ENCODE data around the gene SRMS.
A peak's percentile ranks its signal among the peaks of the same experiment; 100 is the strongest.

Gene SRMS

GRCh38 chr20:63538204-63539091, 9.1 kb downstream of the SRMS start:
- no peak for DNase-seq (ENCODE audit: low read depth in 2 of 2)

GRCh38 chr20:63537525-63538203, 9.9 kb downstream of the SRMS start:
- DNase-seq (ENCODE audit: low read depth in 2 of 2): peak; percentile 93 to 96

GRCh38 chr20:63536997-63537524, 10.5 kb downstream of the SRMS start, which contains the start of gene PTK6:
Gene PTK6 (minus strand): TSS chr20:63537376. CDS start chr20:63537314, 62 bp downstream.
- DNase-seq (ENCODE audit: low read depth in 2 of 2): peak in 1 of 2 donors; percentile 25

DNA sequence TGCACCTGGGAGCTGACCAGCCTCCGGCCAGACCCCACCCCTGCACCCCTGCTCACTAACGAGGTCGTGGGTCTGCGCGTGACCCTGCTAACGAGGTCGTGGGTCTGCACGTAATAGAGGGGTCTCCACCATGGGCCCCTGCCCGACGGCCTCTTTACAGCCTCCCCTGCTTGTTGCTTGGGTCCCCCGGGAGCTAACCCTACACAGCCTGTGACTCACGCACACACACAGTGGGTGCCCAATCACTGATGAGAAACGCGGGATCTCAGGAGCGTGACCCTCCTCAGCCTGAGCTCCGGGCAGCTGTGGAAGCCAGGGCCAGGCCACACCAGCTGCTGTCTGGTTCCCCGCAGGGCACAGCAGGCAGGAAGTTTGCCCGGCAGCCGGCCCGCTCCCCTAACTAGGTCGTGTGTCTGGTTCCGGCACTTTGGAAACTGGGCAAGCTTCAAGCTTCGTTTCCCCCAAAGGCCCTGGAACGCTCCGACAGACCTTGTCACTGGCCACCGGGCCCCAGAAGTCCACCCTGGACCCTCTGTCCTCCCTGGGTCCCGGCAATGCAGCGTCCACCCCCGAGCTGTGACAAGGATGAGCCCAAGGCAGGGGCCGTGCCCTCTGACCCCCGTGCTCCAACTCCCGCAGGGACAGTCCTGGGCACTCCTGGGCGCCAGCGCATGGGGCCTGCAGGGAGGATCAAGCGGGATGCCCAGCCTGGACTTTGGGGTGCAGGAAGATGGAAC, 11.1 kb downstream of the SRMS start:
- DNase-seq (ENCODE audit: low read depth in 2 of 2): no peak

DNA sequence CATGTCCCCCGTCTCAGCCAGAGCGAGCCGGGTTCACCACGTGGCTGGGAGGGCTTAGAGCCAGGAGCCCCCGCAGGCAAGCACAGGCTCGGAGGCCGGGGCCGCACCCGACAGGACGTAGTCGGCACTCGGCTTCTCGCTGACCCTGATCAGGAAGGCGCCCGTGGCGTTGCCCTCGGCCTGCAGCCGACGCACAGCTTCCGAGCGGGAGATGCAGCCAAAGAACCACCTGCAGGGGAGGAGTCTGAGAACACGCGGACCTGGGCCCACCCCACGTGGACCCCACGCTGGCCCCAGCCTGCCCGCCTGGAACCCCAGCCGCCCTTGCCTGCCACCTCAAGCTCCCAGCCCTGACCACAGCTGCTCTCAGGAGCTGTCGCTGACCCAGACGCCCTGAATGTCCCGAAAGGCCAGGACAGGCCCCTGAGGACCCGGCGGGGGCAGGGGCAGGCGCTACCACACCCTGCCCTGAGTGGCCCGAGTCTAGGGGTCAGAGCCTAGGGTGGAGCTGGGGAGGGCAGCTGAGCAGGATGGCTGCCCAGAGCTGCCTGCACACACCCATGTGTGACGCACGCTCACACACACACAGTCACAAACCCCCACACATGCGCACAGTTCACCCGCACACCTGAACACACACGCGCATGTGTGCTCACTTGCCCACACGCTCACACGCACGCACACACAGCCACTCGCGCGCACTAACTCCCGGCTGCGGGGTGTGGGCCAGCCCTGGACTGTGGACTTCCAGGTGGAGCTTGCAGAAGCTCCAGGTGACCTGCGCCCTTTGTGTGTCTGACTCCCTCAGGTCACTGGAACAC, 12.5 kb downstream of the SRMS start:
- DNase-seq (ENCODE audit: low read depth in 2 of 2): no peak

DNA sequence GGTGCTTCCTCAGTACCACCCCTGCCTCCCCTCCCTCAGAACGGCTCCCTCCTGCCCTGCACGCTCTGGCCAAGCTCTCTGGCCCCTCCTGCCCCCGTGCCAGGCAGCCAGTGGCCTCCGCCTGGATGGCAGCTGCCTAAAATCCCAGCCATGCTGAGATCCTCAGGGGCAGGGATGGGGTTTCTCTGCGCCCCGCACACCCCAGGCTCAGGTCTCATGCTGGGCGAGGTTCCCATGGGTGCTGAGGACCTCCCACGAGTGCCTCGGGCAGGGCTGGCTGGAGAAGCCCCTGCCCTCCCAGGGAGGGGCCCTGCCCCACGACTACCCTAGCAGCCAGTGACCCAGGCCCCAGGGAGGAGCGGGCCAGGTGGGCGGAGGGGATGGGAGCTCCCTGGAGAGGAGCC, 13.1 kb downstream of the SRMS start:
- DNase-seq (ENCODE audit: low read depth in 2 of 2): no peak

DNA sequence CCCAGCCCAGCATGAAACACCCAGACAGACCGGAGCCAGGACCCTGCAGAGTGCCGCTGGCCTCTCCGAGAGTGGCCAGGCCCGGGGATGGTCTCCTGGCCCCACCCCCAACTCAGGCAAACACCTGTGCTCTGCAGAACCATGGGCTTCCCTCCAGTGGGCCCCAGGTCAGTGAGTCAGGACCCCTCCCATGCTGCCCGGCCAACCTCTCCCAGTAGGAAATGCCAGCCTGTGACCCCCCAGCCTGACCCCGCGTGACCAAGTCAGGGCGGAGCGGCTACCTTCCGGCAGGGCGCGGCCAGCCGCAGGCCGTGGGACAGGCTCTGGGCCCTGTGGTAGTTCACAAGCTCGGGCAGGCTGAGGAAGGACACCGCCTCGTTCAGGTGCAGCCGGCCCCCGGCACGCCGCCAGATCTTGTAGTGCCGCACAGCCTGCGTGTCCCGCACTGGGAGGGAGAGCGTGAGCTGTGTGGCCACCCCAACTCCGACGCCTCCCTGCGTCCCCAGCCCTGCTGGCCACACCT, 13.6 kb downstream of the SRMS start:
- no peak for DNase-seq (ENCODE audit: low read depth in 2 of 2)

DNA sequence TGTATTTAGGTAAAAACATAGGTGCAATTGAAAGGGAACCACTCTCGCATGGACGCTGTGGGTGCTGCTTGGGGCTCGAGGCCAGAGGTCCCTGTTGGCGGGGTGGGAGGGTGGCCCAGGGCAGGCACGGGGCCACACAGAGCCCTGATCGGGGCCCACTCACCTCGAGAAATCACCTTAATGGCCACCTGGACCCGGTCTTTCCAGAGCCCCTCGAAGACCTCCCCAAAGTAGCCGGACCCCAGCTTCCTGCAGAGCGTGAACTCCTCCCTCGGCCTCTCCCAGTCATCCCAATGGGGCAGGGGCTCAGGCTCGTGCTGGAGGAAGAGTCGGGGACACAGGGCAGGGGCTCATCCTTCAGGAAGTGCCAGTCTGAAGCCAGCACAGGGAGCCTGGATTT, 14.2 kb downstream of the SRMS start:
- no peak for DNase-seq (ENCODE audit: low read depth in 2 of 2)

GRCh38 chr20:63532449-63532971, 15.0 kb downstream of the SRMS start:
- no peak for DNase-seq (ENCODE audit: low read depth in 2 of 2)

DNA sequence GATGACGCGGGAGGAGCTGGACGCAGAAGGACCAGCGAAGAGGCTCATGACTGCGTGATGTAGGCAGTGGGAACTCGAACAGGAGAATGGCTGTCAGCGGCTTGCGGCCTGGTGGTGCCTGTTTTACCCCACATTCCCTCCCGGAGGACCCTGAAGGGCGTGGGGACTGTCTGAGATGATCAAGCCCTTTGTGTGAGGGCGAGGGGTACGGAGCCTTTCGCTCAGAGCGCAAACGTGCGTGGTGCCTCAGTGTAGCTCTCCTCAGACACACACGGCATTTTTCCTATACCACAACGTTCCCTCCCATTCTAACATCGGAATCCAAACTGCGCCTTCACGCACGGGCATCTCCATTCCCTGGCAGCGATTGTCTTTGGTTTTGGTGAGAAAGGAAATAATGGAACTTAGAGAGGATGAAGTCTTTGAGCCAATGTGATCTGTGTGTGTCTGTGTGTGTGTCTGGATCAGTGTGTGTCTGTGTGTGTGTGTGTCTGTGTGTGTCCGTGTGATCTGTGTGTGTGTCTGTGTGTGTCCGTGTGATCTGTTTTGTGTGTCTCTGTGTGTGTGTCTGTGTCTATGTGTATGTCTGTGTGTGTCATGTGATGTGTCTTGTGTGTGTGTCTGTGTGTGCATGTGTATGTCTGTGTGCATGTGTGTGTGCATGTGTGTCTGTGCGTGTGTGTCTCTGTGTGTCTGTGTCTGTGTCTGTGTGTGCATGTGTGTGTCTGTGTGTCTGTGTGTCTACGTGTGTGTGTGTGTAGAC, 15.7 kb downstream of the SRMS start:
- DNase-seq (ENCODE audit: low read depth in 2 of 2): no peak

DNA sequence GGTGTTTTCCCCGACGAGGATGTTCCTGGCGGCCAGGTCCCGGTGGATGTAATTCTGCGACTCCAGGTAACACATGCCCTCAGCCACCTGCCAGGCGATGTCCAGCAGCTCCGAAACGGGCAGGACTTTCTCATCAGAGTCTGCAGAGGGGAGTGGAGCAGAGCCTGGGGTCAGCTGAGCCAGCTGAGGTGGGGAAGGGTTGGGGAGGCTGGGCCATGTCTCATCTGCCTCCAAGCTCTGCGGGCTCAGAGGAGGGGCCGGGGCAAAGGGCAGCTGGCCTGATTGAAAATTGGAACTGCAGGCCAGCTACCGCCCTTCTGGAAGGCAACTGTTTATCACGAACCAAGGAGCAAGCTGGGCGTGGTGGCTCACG, 16.8 kb downstream of the SRMS start:
- DNase-seq (ENCODE audit: low read depth in 2 of 2): no peak

- DNase-seq (ENCODE audit: low read depth in 2 of 2): no peak
These were observed 17.4 kb downstream of the SRMS start for GRCh38 chr20:63529861-63530787.

GRCh38 chr20:63529180-63529860, 18.2 kb downstream of the SRMS start:
- no peak for DNase-seq (ENCODE audit: low read depth in 2 of 2)

DNA sequence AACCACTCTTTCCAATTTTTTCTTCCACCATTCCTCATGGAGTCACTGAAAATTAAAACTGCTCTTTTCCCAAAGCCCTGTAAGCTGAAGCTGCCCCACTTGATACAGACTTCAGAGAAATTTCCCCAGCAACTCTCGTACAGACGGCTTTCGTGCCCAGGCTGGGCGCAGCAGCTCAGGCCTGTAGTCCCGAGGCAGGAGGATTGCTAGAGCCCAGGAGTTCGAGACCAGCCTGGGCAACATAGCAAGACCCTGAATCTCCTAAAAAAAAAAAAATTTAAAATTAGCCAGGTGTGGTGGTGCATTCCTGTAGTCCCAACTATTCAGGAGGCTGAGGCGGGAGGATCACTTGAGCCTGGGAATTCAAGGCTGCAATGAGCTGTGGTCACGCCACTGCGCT, 20.4 kb downstream of the SRMS start:
- no peak for DNase-seq (ENCODE audit: low read depth in 2 of 2)

DNA sequence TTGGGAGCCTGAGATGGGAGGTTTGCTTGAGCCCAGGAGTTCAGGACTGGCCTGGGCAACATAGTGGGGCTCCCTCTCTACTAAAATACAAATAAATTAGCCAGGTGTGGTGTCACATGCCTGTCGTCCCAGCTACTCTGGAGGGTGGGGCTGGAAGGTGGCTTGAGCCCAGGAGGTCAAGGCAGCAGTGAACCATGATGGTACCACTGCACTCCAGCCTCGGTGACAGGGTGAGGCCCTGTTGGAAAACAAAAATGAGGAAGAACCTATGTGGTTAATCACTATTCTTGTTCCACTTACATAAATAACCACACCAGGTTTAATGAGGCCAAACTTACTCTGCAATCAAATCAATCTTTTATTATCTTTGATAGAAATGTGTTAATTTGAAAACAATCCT, 21.6 kb downstream of the SRMS start:
- no peak for DNase-seq (ENCODE audit: low read depth in 2 of 2)

GRCh38 chr20:63525185-63525584, 22.4 kb downstream of the SRMS start:
- no peak for DNase-seq (ENCODE audit: low read depth in 2 of 2)

DNA sequence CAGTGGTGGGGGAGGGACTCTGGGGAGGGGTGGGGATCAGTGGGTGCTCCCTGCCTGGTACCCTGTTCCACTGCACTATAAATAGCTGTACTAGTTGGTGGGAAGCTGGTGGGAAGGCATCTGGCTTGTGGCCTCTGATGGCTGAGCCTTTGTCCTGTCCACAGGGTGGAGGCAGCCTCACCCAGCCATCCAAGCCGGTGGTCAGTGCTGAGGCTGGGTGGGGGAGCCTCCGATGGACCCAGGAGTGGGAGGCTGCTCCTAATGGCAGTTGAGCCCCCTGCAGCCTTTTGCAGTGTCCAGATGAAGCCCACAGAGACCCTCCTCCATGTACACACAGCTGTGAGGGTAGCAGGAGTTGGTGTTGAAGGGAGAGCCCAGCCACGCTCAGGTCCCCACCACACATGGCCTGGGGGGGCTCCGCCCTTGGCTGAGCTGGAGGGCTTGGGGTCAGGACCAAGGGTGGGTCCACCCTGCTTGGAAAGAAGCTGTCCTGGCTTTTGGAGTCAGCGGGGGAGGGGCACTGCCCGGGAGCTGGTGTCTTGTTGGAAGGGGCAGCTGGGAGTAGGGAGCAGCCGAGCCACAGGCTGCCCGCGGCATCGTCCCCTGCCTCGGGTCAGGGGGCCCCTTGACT, 24.5 kb downstream of the SRMS start:
- DNase-seq (ENCODE audit: low read depth in 2 of 2): no peak
